Neural cell (in vitro differentiated cells): ENCODE results near the gene C16orf96. TPM values are rescaled to one million over a fixed set of nuclear protein-coding genes. Genes with fewer than 3 reads are reported as not detected.

Source experiments
- H2AFZ ChIP-seq: fragments of 200-600, 300-800 bp; sonication (generic), shearing (Covaris generic); 2 replicates; pipeline ENCODE4 v1.6.0; 2014; ENCODE audit warnings: low read depth, mild to moderate bottlenecking, antibody characterized with exemption, low read length, moderate library complexity
- H3F3A ChIP-seq: fragments of 200-600 bp; shearing (Covaris generic); 2 replicates; pipeline ENCODE4 v1.6.1; 2016; ENCODE audit warnings: mild to moderate bottlenecking, moderate library complexity, mixed read lengths, antibody characterized with exemption, low read length; ENCODE audit not compliant: insufficient read depth, poor library complexity, severe bottlenecking
- H3K27ac ChIP-seq: fragments of 200-600, 300-800 bp; sonication (generic), shearing (Covaris generic); 2 replicates; pipeline ENCODE4 v1.5.1; 2014; ENCODE audit warnings: mild to moderate bottlenecking, low read length, moderate library complexity
- H3K27me3 ChIP-seq: fragments of 300-800, 200-600 bp; sonication (generic), shearing (Covaris generic); 2 replicates; pipeline ENCODE4 v1.6.0; 2014; ENCODE audit warnings: mild to moderate bottlenecking, low read depth, low read length, moderate library complexity; ENCODE audit not compliant: insufficient read depth
- H3K36me3 ChIP-seq: fragments of 300-800, 200-600 bp; sonication (generic), shearing (Covaris generic); 2 replicates; pipeline ENCODE4 v1.5.1; 2014; ENCODE audit warnings: mild to moderate bottlenecking, antibody characterized with exemption, low read length, moderate library complexity; ENCODE audit not compliant: insufficient read depth
- H3K4me2 ChIP-seq: fragments of 300-800, 200-600 bp; sonication (generic), shearing (Covaris generic); 2 replicates; pipeline ENCODE4 v1.6.0; 2014; ENCODE audit warnings: mild to moderate bottlenecking, low read length
- H3K4me3 ChIP-seq: fragments of 300-800, 200-600 bp; sonication (generic), shearing (Covaris generic); 2 replicates; pipeline ENCODE4 v1.5.1; 2014; ENCODE audit warnings: mild to moderate bottlenecking, low read length, moderate library complexity
- H3K79me2 ChIP-seq: fragments of 200-600 bp; shearing (Covaris generic); replicated peaks from 2 replicates; pipeline ENCODE4 v1.6.0; 2014; ENCODE audit warnings: mild to moderate bottlenecking, low read length, moderate library complexity; ENCODE audit not compliant: insufficient read depth
- H3K9ac ChIP-seq: fragments of 300-800, 200-600 bp; sonication (generic), shearing (Covaris generic); 2 replicates; pipeline ENCODE4 v1.6.1; 2016; ENCODE audit warnings: mild to moderate bottlenecking, low read length, mixed read lengths
- H3K9me2 ChIP-seq: fragments of 200-600 bp; shearing (Covaris generic); 2 replicates; pipeline ENCODE4 v1.6.1; 2016; ENCODE audit warnings: mild to moderate bottlenecking, low read length, mixed read lengths; ENCODE audit not compliant: insufficient read depth
- H3K9me3 ChIP-seq: fragments of 200-600, 300-800 bp; sonication (generic), shearing (Covaris generic); 2 replicates; pipeline ENCODE4 v1.6.1; 2016; ENCODE audit warnings: mild to moderate bottlenecking, mixed run types, low read length, moderate library complexity, mixed read lengths
- H4K20me1 ChIP-seq: fragments of 200-600 bp; shearing (Covaris generic); 2 replicates; pipeline ENCODE4 v1.6.1; 2016; ENCODE audit warnings: mild to moderate bottlenecking, mixed run types; ENCODE audit not compliant: insufficient read depth
- EP300 ChIP-seq: fragments of 450-650 bp; conservative IDR thresholded peaks from 2 replicates; pipeline ENCODE4 v1.6.1; 2014; ENCODE audit warnings: antibody characterized with exemption, mild to moderate bottlenecking, moderate library complexity; ENCODE audit not compliant: poor library complexity, severe bottlenecking
- EZH2 ChIP-seq: fragments of 200-600, 300-800 bp; shearing (Covaris generic), sonication (generic); IDR thresholded peaks from 2 replicates; pipeline ENCODE4 v1.6.1; 2014; ENCODE audit warnings: antibody characterized with exemption, low read length, borderline replicate concordance, mild to moderate bottlenecking; ENCODE audit not compliant: insufficient read depth, poor library complexity, severe bottlenecking
- MXI1 ChIP-seq: fragments of 450-650 bp; conservative IDR thresholded peaks from 2 replicates; pipeline ENCODE4 v1.6.1; 2014; ENCODE audit warnings: antibody characterized with exemption, mild to moderate bottlenecking; ENCODE audit not compliant: poor library complexity, severe bottlenecking
- POLR2AphosphoS5 ChIP-seq: IDR thresholded peaks from 2 replicates; pipeline ENCODE4 v1.6.1; 2012
- RAD21 ChIP-seq: fragments of 450-650 bp; conservative IDR thresholded peaks from 2 replicates; pipeline ENCODE4 v1.6.1; 2014; ENCODE audit warnings: antibody characterized with exemption, mild to moderate bottlenecking, moderate library complexity
- SMC3 ChIP-seq: fragments of 450-650 bp; conservative IDR thresholded peaks from 2 replicates; pipeline ENCODE4 v1.6.1; 2014; ENCODE audit warnings: antibody characterized with exemption, mild to moderate bottlenecking, moderate library complexity; ENCODE audit not compliant: poor library complexity
- TAF1 ChIP-seq: IDR thresholded peaks from 2 replicates; pipeline ENCODE4 v1.6.1; 2012; ENCODE audit warnings: low read depth
- polyA plus RNA-seq: library from polyadenylated mRNA; depleted of rRNA; stranded (reverse); fragments of >200 nt; gene quantifications from 2 replicates; pipeline ENCODE4 v1.2.3, GENCODE V29; 2014
- TF ChIP-seq, protein P1 (sequence below): fragments of 450-650 bp; IDR thresholded peaks from 2 replicates; pipeline ENCODE4 v1.5.1; 2014; ENCODE audit warnings: antibody characterized with exemption, mild to moderate bottlenecking, moderate library complexity; ENCODE audit not compliant: poor library complexity, severe bottlenecking
- TF ChIP-seq, protein P2 (sequence below): IDR thresholded peaks from 2 replicates; pipeline ENCODE4 v1.6.1; 2012; ENCODE audit warnings: borderline replicate concordance

Gene C16orf96
- polyA plus RNA-seq, 1 donor from 2014 or later = 0.21 TPM

DNA sequence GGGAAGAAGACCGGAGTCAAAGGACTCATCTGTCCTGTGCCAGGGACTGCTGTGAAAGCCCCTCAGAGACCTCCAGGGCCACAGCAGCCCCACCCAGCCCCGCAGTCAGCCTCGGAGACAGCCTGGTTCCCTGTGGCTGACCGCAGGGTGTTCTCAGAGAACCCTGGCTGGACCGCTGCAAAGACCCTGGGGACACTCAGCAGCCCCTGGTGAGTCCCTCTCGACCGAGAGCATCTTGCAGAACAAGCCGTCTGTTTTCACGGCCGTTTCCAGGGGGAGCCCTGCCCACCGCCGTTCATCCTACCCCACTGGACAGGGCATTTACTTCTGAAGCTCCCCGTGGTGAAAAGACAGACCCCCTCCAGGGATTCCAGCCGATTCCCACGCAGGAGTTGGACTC is 48.3 kb downstream of the C16orf96 start:
- Histone ChIP-seq H3K9me2 (no peaks in the 10 kb centered on the region), H4K20me1 (no peaks in the 10 kb centered on the region), H3F3A (no peaks in the 10 kb centered on the region), H3K4me2 (no peak overlapping the region), H3K4me3 (no peak overlapping the region), H3K36me3 (no peaks in the 10 kb centered on the region), H3K27ac (no peak overlapping the region), H3K27me3 (no peaks in the 10 kb centered on the region), H3K9me3 (no peaks in the 10 kb centered on the region), H3K9ac (no peak overlapping the region), H2AFZ (no peak overlapping the region), H3K79me2 (no peaks in the 10 kb centered on the region)
- TF ChIP-seq TAF1 = no peak
- TF ChIP-seq, protein P1, sequence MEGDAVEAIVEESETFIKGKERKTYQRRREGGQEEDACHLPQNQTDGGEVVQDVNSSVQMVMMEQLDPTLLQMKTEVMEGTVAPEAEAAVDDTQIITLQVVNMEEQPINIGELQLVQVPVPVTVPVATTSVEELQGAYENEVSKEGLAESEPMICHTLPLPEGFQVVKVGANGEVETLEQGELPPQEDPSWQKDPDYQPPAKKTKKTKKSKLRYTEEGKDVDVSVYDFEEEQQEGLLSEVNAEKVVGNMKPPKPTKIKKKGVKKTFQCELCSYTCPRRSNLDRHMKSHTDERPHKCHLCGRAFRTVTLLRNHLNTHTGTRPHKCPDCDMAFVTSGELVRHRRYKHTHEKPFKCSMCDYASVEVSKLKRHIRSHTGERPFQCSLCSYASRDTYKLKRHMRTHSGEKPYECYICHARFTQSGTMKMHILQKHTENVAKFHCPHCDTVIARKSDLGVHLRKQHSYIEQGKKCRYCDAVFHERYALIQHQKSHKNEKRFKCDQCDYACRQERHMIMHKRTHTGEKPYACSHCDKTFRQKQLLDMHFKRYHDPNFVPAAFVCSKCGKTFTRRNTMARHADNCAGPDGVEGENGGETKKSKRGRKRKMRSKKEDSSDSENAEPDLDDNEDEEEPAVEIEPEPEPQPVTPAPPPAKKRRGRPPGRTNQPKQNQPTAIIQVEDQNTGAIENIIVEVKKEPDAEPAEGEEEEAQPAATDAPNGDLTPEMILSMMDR = no peak
- TF ChIP-seq, protein P2, sequence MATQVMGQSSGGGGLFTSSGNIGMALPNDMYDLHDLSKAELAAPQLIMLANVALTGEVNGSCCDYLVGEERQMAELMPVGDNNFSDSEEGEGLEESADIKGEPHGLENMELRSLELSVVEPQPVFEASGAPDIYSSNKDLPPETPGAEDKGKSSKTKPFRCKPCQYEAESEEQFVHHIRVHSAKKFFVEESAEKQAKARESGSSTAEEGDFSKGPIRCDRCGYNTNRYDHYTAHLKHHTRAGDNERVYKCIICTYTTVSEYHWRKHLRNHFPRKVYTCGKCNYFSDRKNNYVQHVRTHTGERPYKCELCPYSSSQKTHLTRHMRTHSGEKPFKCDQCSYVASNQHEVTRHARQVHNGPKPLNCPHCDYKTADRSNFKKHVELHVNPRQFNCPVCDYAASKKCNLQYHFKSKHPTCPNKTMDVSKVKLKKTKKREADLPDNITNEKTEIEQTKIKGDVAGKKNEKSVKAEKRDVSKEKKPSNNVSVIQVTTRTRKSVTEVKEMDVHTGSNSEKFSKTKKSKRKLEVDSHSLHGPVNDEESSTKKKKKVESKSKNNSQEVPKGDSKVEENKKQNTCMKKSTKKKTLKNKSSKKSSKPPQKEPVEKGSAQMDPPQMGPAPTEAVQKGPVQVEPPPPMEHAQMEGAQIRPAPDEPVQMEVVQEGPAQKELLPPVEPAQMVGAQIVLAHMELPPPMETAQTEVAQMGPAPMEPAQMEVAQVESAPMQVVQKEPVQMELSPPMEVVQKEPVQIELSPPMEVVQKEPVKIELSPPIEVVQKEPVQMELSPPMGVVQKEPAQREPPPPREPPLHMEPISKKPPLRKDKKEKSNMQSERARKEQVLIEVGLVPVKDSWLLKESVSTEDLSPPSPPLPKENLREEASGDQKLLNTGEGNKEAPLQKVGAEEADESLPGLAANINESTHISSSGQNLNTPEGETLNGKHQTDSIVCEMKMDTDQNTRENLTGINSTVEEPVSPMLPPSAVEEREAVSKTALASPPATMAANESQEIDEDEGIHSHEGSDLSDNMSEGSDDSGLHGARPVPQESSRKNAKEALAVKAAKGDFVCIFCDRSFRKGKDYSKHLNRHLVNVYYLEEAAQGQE = no peak
- TF ChIP-seq RAD21 = no peak
- TF ChIP-seq POLR2AphosphoS5 = no peak
- no peak for TF ChIP-seq SMC3
- no peak for TF ChIP-seq EZH2
- no peak for TF ChIP-seq EP300
- TF ChIP-seq MXI1 = no peak

DNA sequence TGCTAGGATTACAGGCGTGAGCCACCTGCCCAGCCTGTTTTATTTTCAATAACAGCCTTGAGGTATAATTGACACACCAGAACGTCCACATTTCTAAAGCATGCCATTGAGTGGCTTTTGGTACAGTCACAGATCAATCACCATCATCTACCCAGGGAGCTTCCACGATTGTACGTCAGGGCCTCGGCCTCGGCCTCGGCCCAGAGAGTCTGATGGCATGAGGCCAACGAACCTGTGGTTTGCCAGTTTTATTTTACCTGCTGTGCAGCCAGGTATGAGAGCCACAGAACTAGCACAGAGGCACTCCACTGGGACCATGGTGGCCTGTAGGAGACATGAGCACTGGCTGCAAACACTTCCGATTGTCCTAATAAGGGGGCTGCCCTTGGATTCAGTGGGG is 50.2 kb downstream of the C16orf96 start:
- H3K27ac ChIP-seq = no peak overlapping the region
- no peaks in the 10 kb centered on the region for H3K79me2 ChIP-seq
- H4K20me1 ChIP-seq = no peaks in the 10 kb centered on the region
- H3K9ac ChIP-seq = no peak overlapping the region
- no peak overlapping the region for H3K4me3 ChIP-seq
- H3K4me2 ChIP-seq = no peak overlapping the region
- no peaks in the 10 kb centered on the region for H3F3A ChIP-seq
- H3K36me3 ChIP-seq = no peaks in the 10 kb centered on the region
- no peaks in the 10 kb centered on the region for H3K27me3 ChIP-seq
- H3K9me3 ChIP-seq = no peaks in the 10 kb centered on the region
- TF ChIP-seq SMC3 = no peak
- no peak for TF ChIP-seq TAF1
- TF ChIP-seq MXI1 = no peak
- TF ChIP-seq EZH2 = no peak
- no peak for TF ChIP-seq RAD21
- TF ChIP-seq, protein P2 = no peak
- TF ChIP-seq, protein P1 = no peak
- TF ChIP-seq POLR2AphosphoS5 = no peak
- no peak for TF ChIP-seq EP300
- H3K9me2 ChIP-seq = no peaks in the 10 kb centered on the region
- H2AFZ ChIP-seq = no peak overlapping the region
